Activated T-cell treated with anti-CD3 and anti-CD28 coated beads for 24 hours (primary cell): ENCODE results near the gene SRD5A2.

Experiments used
- DNase-seq: peaks from one replicate; pipeline ENCODE4 v3.0.0-alpha.2; 2020; ENCODE audit warnings: low read depth

The SRD5A2 gene, protein sequence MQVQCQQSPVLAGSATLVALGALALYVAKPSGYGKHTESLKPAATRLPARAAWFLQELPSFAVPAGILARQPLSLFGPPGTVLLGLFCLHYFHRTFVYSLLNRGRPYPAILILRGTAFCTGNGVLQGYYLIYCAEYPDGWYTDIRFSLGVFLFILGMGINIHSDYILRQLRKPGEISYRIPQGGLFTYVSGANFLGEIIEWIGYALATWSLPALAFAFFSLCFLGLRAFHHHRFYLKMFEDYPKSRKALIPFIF

DNA sequence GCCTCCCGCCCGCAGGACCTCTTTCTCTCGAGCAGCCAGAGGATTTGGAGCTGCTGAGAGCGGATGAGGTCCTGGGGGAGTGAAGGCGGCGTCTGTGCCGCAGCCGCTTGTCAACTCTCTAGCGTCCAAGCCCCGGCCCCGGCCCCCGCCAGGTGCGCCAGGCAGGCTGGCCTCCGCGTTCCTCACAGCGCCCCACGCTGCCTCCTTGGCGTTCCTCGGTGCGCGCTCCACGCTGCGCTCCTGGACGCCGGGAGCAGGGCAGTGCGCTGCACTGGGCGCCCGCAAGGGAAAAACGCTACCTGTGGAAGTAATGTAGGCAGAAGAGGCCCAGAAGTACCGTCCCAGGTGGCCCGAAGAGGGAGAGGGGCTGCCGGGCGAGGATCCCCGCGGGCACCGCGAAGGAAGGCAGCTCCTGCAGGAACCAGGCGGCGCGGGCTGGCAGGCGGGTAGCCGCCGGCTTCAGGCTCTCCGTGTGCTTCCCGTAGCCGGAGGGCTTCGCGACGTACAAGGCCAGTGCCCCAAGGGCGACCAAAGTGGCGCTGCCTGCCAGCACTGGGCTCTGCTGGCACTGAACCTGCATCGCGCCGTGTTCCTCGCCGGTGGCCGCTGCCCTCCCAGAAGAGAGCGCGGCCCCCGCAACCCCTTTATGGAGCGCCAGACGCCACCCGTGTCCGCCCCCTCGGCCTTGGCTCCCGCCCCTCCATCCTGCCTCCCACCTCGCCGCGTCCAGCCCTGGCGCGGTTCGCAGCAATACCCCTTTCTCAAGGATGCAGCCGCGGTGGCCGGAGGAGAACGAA, at the start of gene SRD5A2:
Gene SRD5A2 (minus strand): TSS at position 618 of the 797 bp plus-strand sequence. CDS start 38 bp downstream, at position 580.
- DNase-seq, result no peak

DNA sequence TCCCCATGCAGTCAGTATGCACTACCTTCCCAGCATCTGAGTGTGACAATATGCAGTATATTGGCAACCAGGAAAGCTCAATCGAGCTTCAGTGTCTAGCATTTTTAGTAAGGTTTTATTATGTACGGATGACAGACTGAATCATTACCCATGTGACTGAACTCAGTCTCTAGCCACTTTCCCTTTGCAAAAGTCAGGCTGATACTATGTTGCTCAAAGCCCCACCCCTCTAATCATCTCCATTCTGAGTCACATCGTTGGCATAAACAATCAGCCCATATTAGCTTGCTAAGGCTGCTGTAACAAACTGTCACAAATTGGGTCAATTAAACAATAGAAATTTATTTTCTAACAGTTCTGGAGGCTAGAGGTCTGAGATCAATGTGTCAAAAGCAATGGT, 25.8 kb upstream of the SRD5A2 start:
- DNase-seq, result no peak

DNA sequence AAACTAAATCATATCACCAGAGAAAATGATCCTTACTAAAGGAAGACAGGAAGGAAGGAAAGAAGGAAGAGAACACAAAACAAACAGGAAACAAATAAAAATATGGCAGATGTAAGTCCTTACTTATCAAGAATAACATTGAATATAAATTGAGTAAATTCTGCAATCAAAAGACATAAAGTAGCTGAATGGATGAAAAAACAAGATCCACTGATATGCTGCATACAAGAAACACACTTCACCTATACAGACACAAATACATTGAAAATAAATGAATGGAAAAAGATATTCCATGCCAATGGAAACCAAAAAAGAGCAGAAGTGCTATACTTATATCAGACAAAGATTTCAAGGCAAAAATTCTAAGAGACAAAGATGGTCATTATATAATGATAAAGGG, 18.0 kb upstream of the SRD5A2 start:
- no peak for DNase-seq

DNA sequence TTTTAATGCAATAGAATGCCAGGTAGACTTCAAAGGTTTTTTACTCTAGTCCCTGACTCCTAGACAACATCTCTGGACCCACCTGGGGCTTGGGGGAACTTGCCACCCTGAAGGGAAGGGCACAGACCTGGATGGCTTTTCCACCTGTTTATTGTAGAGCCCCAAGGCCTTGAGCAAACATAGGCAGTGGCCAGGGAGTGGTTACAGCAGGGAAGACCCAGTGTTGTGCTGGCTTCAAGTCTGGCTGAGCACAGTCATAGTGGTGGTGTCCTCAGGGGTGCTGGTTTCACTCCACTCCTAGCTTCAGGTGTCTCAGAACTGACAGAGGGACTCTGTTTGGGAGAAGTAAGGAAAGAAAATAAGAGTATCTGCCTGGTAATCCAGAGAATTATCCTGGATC, 5.5 kb upstream of the SRD5A2 start:
- no peak for DNase-seq

DNA sequence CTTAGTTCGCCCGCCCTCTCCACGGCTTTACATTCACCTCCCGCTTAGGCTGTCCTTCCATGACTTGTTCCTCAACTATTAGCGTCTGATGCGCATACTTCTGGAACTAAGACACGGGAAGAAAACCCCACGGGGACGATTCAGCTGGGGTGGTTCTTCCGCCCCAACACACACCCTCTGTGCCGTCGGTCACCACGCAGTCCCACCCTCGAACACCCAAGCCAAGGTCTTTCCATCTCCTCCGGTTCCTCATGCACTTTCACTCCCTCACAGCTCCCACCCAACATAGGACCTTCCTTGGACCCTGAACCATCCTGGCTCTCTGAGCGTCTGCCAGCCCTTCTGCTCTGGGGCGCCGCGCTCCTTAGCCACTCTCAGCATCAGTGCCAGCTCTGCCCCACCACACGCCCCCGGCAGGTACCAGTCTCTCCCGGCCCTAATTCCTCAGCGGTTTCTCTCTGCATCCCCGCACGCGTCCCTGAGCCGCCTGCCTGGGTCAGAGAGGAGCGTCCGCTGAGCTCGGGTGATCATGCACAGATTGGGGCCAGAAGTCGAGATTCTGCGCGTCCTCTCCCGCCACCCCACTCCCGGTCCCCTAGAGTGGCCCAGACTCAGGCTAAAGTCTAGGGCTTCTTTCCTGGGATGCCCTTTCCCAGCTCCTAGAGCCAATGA, 522 bp upstream of the SRD5A2 start:
- no peak for DNase-seq

DNA sequence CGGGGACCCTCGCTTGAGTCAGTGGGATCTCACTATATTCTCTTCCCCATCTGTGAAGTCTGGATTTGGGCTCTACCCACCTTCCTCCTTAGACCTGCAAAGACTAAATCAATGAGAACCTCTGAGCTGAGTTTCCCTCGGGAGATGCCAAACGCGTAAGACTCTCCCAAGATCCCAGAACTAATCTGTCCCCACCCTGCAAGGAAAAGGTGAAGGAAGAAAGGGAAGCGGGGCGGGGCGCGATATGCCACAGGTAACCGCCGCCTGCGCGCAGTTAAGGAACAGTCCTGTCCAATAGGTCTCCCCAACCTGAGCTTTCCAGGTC, 780 bp downstream of the SRD5A2 start:
- DNase-seq, result no peak

DNA sequence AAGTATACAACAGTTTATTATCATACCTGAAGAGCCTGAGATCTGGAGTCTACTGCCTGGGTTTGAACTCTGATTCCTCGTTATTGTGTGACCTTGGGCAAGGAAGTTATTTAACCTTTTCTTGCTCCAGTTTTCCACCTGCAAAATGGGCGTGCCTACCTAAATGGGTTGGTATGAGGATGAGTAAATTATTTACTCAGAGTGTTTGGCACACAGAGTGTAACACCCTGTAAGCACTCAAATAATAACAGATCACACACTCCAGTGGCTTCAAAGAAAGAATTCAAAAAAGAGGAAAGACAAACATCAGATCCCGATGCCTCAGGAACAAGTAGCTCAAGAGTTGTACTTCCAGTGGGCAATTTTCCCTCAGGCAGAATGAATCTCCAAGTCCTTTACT, 2.4 kb downstream of the SRD5A2 start:
- DNase-seq, result no peak

DNA sequence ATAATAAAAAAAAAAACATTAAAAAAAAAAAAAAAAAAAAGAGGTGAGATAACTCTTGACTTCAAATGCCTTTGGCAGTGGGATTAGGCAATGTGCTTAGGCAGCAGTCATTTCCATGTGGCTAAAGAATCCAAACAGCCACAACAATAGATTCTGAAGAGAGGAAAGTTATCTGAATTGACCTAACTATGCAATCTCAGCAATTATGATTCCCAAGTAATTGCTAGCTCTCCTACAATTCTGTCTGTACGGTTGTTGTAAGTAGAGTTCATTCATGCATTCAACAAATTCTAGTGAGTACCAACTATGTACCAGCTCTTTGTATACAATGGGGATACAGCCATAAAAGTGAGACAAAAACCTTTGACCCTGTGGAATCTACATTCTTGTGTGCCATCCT, 3.6 kb downstream of the SRD5A2 start:
- no peak for DNase-seq

DNA sequence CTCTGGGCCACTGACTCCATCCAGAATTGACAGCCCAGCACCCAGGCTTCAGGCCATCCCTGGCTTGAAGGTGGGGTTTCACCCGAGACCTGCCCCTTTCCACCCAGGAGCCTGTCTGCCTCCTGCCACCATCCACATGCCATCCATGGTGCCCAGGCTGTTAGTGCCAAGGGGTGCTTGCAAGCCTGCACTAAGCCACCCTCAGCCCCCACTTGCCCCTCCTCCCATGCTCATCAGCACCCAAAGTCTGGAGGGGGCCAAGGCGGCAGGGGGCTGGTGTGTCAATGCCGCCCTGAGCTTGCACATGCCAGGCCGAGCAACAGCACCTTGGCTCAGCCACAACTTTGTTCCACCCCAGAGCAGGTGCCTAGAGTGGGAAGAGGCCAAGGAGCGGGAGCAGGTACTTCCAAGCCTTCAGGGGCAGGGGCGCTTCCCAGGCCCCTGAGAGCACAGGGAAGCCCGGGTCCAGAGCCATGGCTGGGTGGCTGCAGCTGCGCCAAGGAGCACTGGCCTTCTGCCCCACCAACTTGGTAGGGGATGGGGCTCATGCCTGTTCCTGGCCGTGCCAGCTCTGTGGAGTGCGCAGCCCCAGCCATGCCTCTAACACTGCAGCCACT, 12.0 kb downstream of the SRD5A2 start:
- DNase-seq, result no peak

DNA sequence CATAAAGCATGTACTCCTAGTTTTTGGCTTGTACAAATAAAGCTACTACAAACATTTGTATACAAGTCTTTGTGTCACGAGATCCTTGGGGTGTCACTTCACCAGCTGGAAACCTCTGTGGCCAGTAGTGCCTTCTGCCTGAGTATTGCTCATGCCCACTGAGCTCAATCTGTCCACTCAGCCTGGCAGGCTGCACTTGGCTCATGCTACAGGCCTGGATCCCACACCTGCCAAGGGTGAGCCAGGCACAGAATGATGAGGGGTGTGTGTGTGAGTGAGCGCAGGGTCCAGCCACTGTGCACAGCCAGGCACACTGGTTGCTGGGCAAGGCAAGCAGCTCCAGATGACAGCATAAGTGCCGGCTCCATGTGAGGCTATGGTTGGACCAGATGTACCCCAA, 13.1 kb downstream of the SRD5A2 start:
- no peak for DNase-seq

DNA sequence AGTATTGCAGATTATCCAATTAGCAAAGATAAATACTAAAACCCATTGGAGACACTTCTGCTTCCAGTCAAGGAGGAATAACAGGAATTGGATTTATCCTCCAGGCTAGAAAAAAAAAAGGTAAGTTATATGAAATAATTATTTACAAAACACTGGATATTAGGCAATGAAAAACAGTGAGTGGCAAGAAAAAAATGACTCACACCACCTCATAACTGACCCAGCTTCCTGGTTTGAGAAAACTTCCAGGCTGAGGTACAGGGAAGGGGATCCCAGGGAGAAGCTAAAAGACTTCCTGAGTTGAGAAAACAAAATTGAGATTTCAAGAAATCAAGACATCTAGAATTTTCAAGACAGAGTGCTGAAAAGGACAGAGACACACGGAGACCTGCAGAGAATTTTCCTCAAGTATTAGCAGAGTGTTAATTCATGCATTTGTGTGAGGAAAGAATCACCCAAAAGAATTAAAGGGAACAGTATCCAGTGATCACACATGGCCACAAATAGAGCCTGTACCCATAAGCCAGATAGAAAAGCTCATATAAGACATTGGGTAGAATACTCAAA, 17.4 kb downstream of the SRD5A2 start:
- DNase-seq, result no peak

DNA sequence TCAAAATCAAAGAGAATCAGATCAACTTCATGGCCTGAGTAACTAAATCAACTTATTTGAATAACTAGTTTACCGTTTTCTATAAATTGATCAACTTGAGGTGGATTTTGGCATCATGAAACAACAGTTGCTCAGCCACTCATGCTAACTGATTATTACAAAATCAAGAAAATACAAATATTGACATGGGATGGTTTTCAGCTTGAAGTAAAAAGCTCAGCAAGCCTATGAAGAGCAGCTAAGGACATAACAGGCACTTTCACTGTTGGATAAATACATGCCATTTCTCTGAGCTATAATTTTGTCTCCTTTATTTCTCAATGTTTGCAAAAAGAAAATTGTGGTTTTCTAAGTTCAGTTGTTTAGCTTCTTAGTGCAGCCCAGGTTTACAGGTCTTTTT, 18.9 kb downstream of the SRD5A2 start:
- DNase-seq, result no peak

DNA sequence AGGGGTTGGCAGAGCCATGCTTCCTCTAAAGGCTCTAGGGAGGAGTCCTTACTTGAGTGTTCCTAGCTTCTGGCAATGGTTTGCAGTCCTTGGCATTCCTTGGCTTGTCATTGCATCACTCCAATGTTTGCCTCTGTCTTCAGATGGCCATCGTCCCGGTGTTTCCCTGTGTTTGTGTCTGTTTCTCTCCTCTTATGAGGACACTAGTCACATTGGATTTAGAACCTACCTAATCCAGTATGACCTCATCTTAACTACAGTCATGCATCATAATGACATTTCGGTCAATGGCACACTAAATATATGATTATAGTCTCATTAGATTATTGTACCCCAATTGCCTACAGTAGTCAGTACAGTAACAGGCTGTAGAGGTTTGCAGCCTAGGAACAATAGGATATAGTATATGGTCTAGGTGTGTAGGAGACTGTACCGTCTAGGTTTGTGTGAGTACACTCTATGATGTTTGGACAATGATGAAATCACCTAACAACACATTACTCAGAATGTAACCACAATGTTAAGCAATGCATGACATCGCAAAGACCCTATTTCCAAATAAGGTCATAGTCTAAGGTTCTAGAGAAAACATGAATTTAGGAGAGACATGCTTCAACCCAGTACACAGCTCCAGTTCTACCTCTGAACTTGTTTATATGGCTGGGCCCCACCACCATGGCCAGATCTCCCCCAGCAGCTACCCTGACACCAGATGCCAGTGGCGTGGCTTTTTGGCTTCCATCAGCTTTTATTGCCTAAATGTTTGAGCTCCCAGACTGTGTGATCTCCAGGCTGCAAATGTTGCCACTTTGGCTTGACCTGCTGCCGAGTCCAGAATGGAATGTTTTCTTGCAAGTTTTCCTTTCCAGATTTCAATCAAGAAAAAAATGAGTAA, 22.1 kb downstream of the SRD5A2 start:
- DNase-seq, result no peak

DNA sequence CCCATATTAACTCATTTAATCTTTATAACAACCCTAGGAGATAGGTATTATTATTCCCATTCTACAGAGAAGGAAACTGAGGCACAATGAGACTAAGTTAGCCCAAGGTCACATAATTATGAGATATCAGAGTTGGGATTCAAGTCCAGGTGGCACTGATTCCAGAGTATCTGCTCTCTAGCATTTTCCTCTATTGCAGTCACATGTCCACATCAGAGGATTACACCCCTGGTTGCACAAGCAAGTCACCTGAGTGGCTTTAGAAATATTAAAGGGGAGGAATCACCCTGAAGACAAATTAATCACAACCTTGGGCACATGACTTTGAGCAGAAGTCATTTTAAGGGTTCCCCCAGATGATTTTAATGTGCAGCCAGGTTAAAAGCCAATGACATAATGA, 23.8 kb downstream of the SRD5A2 start:
- no peak for DNase-seq

DNA sequence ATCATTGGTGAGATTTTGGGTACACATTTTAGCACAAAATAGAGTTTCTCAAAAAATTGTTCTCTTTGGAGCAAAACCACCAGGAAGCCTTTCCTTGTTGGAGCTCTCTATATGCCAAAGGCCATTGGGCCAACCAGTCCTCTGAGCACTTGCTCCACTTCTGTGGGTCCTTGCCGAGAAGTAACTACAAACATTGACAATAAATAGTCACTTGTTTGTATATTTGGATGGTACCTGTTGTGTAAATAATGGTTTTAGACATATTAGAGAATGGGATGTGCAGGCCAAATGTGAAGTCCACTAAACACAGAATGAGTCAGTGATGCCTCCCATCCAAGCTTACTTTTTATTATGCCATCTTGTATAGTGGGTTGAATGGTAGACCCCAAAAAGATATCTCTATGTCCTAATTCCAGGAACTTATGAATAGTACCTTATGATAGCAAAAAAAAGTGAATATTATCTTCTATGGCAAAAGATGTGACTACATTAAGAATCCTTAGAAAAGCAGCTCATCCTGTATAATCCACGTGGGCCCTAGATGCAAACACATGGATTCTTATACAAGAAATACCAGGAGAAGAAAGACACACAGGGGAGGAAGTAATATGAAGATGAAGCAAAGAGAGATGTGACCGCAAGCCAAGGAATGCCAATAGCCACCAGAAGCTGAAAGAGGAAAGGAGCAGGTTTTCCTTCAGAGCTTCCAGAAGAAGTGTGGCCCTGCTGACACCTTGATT, 24.6 kb downstream of the SRD5A2 start:
- no peak for DNase-seq

DNA sequence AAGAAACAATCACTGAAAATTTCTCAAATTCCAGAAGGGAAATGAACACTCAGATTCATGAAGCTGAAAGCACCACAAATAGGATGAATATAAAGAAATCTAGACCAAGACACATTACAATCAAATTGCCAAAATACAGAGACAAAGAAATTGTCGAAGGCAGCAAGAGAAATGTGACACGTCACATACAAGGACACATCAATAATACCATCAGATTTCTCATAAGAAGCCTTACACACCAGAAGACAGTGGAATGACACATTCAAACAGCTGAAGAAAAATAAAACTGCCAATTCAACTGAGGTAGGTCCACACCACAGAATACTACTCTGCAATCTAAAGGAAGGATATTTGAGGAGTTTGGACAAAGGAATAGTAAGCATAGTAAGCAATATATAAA, 27.4 kb downstream of the SRD5A2 start:
- DNase-seq, result no peak

DNA sequence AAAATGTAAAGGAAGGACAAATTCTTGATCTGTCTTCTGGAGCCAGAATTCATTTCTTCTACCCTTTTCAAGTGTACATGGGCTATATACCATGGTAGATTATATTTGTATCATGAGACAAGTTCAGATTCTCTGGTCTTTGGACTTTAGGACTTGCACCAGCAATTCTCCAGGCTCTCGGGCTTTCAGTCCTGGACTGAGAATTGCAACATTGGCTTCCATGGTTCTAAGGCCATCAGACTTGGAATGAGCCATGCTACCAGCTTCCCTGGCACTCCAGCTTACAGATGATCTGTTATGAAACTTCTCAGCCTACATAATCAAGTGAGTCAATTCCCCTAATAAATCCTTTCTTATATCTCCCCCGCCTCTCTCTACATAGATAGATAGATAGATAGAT, 33.3 kb downstream of the SRD5A2 start:
- DNase-seq, result no peak

DNA sequence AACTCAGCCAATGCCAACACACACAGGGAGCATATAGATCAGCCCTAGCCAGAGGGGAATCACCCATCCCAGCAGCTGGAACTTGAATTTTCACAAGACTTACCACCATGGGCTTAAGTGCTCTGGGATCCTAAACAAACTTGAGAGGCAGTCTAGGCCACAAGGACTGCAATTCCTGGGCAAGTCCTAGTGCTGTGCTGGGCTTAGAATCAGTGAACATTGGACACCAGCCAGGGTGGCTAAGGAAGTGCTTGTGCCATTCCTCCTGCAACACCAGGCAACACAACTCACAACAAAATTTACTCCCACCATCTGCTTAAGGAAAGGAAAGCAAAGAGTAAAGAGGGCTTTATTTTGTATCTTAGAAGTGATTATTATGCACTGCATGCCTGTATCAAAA, 38.9 kb downstream of the SRD5A2 start:
- no peak for DNase-seq

DNA sequence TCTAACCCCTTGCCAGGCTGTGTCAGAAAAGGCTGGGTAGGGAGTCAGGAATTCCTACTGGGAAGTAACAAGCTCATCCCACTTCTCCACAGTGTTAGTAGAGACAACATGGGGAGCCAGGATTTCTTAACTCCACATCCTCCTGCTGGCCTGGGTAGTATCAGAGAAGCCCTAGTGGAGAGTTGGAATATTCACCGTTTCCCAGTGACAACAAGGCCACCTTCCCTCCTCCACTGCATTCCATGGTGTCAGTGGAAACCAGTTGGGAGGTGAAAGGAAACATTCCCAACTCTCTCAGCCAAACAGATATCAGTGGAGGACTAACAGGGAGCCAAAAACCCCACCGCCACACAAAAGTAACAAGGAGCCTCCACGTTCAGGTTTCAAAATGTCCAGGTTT, 41.2 kb downstream of the SRD5A2 start:
- no peak for DNase-seq

DNA sequence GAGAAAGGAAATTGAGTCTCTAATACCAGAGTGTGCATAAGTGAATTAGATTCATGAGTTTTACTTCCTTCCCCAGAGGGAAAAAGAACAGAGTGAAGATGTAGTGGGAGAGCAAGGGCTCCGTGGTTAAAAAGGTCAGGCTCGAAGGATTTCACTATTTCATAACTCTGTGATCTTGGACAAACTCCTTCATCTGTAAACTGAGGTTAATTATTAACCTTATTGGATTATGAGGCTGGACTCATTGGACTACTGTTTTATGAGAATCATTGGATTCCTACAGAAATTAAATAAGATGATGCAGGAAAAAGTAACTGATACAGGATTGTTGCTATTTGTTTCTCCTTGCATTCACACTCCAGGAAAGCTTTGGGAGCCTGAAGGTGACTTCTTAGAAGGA, 45.0 kb downstream of the SRD5A2 start:
- DNase-seq, result no peak

DNA sequence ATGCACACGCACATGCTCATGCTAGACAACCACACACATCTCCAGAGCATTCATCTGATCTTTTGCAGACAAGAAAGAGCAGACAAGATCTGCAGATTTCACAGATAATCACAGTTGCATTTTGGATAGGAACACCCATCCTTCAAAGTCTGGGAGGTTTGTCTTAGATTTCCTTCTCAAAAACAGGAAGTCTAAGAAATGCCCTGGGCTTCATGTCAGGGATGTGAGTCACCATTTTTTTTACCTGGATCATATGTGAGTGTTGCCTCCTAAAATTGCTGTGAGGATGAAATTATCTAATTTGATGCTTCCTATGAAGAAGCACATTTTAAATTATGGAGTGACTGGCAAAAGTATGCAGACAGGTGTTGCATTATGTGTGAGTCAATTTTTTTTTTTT, 46.1 kb downstream of the SRD5A2 start:
- DNase-seq, result no peak
